Smooth muscle cell of trachea (primary cell): ENCODE data around the gene SLC34A1. TPM values are rescaled to one million over a fixed set of nuclear protein-coding genes. Genes with fewer than 3 reads are reported as not detected.

Experiments
- total RNA-seq: library from RNA; depleted of rRNA; stranded (reverse); fragments of >200 nt; gene quantifications from 2 replicates; pipeline ENCODE4 v1.2.1, GENCODE V29; 2014

The SLC34A1 gene
- total RNA-seq: not detected in 2 replicates

DNA sequence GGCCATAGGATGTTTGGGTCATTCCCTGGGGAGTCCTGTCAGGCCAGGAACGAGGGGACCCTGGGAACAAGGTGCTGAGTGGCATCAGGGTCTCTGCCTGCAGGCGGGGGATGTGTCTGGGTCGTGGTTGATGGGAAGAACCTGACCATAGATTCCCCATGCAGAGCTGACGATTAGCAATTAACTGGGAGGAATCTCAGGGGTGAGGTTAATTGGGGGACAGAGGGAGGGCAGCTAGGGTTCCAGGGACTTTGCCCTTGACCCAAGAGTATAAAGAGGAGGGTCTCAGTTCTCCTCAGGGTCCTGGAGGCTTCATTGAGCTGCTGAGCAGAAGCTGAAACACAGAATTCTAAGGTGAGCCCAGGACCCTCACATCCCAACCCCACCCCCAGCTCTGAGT is at the start of gene SLC34A1:
Gene SLC34A1 (plus strand): TSS at position 301 of the 400 bp plus-strand sequence. CDS start 1,308 bp downstream, outside the sequence.

GRCh38 chr5:177351392-177352329 is 32.6 kb upstream of the SLC34A1 start, which contains the start of gene LMAN2:
TSS of gene LMAN2 (minus strand) at chr5:177351668. CDS start at chr5:177351647, 21 bp downstream.

GRCh38 chr5:177357459-177358351 is 26.5 kb upstream of the SLC34A1 start, which contains the start of gene RGS14:
TSS of gene RGS14 (plus strand) at chr5:177357924. CDS start at chr5:177358025, 101 bp downstream.

GRCh38 chr5:177399997-177400868 is 16.0 kb downstream of the SLC34A1 start, which contains the start of gene PFN3:
TSS of gene PFN3 (minus strand) at chr5:177400661. CDS start at chr5:177400576, 85 bp downstream.

GRCh38 chr5:177409043-177409801 is 25.0 kb downstream of the SLC34A1 start, which contains the start of gene F12:
TSS of gene F12 (minus strand) at chr5:177409564. CDS start at chr5:177409527, 37 bp downstream.

GRCh38 chr5:177426566-177427210 is 42.5 kb downstream of the SLC34A1 start, which contains the start of gene GRK6:
TSS of gene GRK6 (plus strand) at chr5:177426676. CDS start at chr5:177426846, 170 bp downstream.

DNA sequence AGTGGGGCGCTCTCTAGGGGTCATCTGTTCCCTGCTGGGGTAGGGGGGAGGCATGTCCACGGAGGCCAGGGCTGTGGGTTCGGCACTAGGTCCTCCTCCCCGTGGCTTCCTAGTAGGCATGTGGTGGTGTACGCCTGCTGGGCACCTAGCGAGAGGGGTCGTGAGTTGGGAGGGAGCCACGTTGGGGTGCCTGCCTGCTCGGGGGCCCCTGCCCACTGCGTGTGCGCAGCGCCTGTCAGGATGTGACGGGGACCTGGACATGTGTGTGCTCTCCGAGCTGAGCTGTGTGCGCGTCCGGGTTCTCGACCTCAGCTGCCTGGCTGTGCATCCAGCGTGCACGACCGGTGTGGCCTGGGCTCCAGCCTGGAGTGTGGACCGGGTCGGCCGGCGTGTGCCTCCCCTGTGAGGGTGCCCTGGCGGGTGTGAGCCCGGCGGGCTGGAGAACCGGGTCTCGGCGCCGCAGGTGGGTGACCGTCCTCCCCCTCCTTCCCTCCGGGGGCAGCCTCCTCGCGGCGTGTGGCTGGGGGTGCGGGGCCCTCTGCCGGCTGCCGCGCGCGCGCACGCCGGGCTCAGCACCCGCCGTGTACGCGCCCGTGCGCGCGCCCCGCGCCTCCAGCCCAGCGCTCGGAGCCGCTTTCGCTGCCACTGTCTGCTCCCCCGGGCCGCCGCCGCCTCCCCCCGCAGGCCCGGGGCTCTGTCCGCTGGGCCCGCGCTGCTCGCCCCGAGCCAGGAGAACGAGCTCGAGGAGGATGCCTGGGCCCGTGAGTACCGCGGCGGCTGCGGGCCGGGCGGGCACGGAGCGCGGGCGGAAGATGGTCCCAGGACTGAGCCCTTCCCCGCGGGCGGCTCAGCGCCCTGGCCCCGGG is 62.2 kb downstream of the SLC34A1 start, which contains the start of gene PRR7:
Gene PRR7 (plus strand): TSS at position 615 of the 866 bp plus-strand sequence. CDS start 8,254 bp downstream, outside the sequence.

Other genes starting within 250 kb of the SLC34A1 start
- gene RAB24, start 80.7 kb upstream of the SLC34A1 start, total RNA-seq: 15.4 and 33.4 TPM in 2 replicates
- 72.8 and 136 TPM in 2 replicates for gene PRELID1, start 80.6 kb upstream of the SLC34A1 start, total RNA-seq
- gene MXD3, start 72.5 kb upstream of the SLC34A1 start, total RNA-seq: 3.0 and 30.5 TPM in 2 replicates
- 418 and 537 TPM in 2 replicates for gene LMAN2, start 32.8 kb upstream of the SLC34A1 start, total RNA-seq
- 5.6 and 8.3 TPM in 2 replicates for gene RGS14, start 26.5 kb upstream of the SLC34A1 start, total RNA-seq
- gene PFN3, start 16.2 kb downstream of the SLC34A1 start, total RNA-seq: not detected in 2 replicates
- gene F12, start 25.1 kb downstream of the SLC34A1 start, total RNA-seq: 0.17 TPM in 1 of 2 replicates, not detected in the other
- gene GRK6, start 42.2 kb downstream of the SLC34A1 start, total RNA-seq: 13.7 and 17.3 TPM in 2 replicates
- gene PRR7, start 62.4 kb downstream of the SLC34A1 start, total RNA-seq: 2.9 and 12.4 TPM in 2 replicates
- gene DBN1, start 89.2 kb downstream of the SLC34A1 start, total RNA-seq: 125 and 183 TPM in 2 replicates
- gene PDLIM7, start 113.2 kb downstream of the SLC34A1 start, total RNA-seq: 79.7 and 108 TPM in 2 replicates
- gene DOK3, start 125.4 kb downstream of the SLC34A1 start, total RNA-seq: 1.8 and 2.0 TPM in 2 replicates
- gene DDX41, start 132.5 kb downstream of the SLC34A1 start, total RNA-seq: 86.8 and 98.9 TPM in 2 replicates
- gene FAM193B, start 170.1 kb downstream of the SLC34A1 start, total RNA-seq: 25.7 and 41.7 TPM in 2 replicates
- gene TMED9, start 207.8 kb downstream of the SLC34A1 start, total RNA-seq: 163 and 218 TPM in 2 replicates
- 33.0 and 52.1 TPM in 2 replicates for gene B4GALT7, start 215.7 kb downstream of the SLC34A1 start, total RNA-seq